Breast epithelium (tissue), 4 donors: ENCODE results near the gene LDAH. TPM values are rescaled to one million over a fixed set of nuclear protein-coding genes. Genes with fewer than 3 reads are reported as not detected.

Source experiments
- DNase-seq, 2 donors: peaks; one replicate each; pipeline ENCODE4 v3.0.0-alpha.2; 2019; ENCODE audit warnings: low spot score in 2 of 2
- H3K27ac ChIP-seq, 2 donors: fragments of 200-600 bp; sonication (generic) in 1 of 2; one replicate each; pipeline ENCODE4 v1.5.1; 2016 to 2019; ENCODE audit warnings: mild to moderate bottlenecking in 1 of 2
- H3K27me3 ChIP-seq, 2 donors: fragments of 200-600 bp; sonication (generic) in 1 of 2; one replicate each; pipeline versions ENCODE4 v1.5.1 to v1.6.0; 2017 to 2019; ENCODE audit warnings: control low read depth in 1 of 2, mild to moderate bottlenecking in 1 of 2
- H3K36me3 ChIP-seq: fragments of 200-600 bp; one replicate; pipeline ENCODE4 v1.5.1; 2019
- H3K4me1 ChIP-seq, 2 donors: fragments of 200-600 bp; sonication (generic); one replicate each; pipeline ENCODE4 v1.5.1; 2016 to 2019; ENCODE audit warnings: control low read depth in 1 of 2
- H3K4me3 ChIP-seq, 3 donors: fragments of 200-600 bp; sonication (generic); 1 replicate in 2 of 3; 2 replicates in 1 of 3; pipeline ENCODE4 v1.5.1; 2016 to 2019; ENCODE audit warnings: mild to moderate bottlenecking in 3 of 3, moderate library complexity in 2 of 3
- H3K9me3 ChIP-seq, 2 donors: fragments of 200-600 bp; sonication (generic) in 1 of 2; one replicate each; pipeline ENCODE4 v1.5.1; 2016 to 2019; ENCODE audit warnings: control low read depth in 1 of 2
- POLR2A ChIP-seq: fragments of 450-650 bp; IDR thresholded peaks from one replicate; pipeline ENCODE4 v1.6.1; 2016; ENCODE audit warnings: antibody characterized with exemption, mild to moderate bottlenecking, moderate library complexity
- POLR2AphosphoS5 ChIP-seq, 3 donors: sonication (generic); formaldehyde crosslinking; IDR thresholded peaks; one replicate each; pipeline ENCODE4 v1.6.1; 2017; ENCODE audit warnings: antibody characterized with exemption in 3 of 3
- intact Hi-C: fragments of 100-400 bp; cut with DNase I; formaldehyde crosslinking; loops from one replicate; pipeline ENCODE4 v1.15.1; 2023; ENCODE audit warnings: low total_unique reads
- total RNA-seq, 3 donors: library from RNA; depleted of rRNA; stranded (reverse); fragments of >200 nt; gene quantifications; one replicate each; pipeline ENCODE4 v1.1.0, GENCODE V29; 2016
- TF ChIP-seq, protein P1 (sequence below), 3 donors: fragments of 450-650 bp; IDR thresholded peaks; one replicate each; pipeline ENCODE4 v1.5.1; 2016 to 2017; ENCODE audit warnings: antibody characterized with exemption in 3 of 3, mild to moderate bottlenecking in 3 of 3, moderate library complexity in 3 of 3

Gene LDAH
- total RNA-seq, 3 donors from 2014 or later = 12.3 to 17.0 (median 12.5) TPM

DNA sequence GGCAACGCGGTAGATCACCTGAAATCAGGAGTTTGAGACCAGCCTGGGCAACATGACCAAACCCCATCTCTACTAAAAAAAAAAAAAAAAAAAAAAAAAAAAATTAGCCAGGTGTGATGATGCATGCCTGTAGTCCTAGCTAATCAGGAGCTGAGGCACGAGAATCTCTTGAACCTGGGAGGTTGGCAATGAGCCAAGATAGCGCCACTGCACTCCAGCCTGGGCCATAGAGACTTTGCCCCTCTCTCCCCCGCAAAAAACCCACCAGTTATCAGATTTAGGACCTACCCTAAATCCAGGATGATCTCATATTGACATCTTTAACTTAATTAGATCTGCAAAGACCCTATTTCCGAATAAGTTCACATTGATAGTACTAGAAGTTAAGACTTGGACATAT, 29.2 kb upstream of the LDAH start:
- H3K4me3 ChIP-seq = no peak overlapping the region
- intact Hi-C loops = no loop called here

DNA sequence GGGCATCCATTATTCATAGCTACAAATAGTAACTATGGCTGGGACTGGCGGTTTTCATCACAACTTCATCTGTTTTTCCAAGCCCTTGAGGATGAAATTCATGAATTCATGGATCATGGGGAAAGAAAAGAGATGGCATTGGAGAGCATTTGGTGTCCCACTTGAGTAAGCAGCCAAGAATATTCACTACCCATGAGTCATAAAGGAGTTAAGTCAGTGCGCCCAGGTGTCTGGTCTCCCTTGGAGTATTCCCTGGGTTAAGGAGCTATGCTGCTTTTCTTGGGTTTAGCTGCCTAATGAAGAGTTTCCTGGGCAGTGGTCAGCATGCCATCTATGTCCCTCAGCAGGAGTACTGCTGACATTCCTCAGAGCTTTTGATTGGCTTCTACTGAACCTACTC, 21.3 kb upstream of the LDAH start:
- intact Hi-C loops = no loop called here
- H3K4me3 ChIP-seq = no peak overlapping the region

More for the DNA sequence above, 29.2 kb upstream of the LDAH start:
- H3K27me3 ChIP-seq = no peaks in the 10 kb centered on the region
- no peaks in the 10 kb centered on the region for H3K36me3 ChIP-seq
- no peaks in the 10 kb centered on the region for H3K4me1 ChIP-seq
- no peaks in the 10 kb centered on the region for H3K9me3 ChIP-seq
- no peak for DNase-seq
- no peak overlapping the region for H3K27ac ChIP-seq
- TF ChIP-seq POLR2A (no peak), POLR2AphosphoS5 (IDR thresholded peaks at IDR 0.05) (no peak)
- TF ChIP-seq, protein P1, sequence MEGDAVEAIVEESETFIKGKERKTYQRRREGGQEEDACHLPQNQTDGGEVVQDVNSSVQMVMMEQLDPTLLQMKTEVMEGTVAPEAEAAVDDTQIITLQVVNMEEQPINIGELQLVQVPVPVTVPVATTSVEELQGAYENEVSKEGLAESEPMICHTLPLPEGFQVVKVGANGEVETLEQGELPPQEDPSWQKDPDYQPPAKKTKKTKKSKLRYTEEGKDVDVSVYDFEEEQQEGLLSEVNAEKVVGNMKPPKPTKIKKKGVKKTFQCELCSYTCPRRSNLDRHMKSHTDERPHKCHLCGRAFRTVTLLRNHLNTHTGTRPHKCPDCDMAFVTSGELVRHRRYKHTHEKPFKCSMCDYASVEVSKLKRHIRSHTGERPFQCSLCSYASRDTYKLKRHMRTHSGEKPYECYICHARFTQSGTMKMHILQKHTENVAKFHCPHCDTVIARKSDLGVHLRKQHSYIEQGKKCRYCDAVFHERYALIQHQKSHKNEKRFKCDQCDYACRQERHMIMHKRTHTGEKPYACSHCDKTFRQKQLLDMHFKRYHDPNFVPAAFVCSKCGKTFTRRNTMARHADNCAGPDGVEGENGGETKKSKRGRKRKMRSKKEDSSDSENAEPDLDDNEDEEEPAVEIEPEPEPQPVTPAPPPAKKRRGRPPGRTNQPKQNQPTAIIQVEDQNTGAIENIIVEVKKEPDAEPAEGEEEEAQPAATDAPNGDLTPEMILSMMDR (IDR thresholded peaks at IDR 0.05) = no peak

DNA sequence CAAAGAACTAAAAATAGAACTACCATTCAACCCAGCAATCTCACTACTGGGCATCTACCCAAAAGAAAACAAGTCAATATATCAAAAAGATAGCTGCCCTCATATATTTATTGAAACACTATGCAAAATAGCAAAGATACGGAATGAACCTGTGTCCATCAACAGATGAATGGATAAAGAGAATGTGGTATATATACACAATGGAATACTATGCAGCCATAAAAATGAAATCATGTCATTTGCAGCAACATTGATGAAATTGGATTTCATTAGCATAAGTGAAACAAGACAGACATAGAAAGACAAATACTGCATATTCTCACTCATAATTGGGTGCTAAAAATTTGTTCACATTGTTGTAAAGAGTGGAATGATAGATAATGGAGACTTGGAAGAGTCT, 16.2 kb upstream of the LDAH start:
- Histone ChIP-seq H3K27me3 (peaks cover 0 to 31% of the 10 kb centered on the region in 2 donors), H3K9me3 (no peaks in the 10 kb centered on the region), H3K4me3 (no peak overlapping the region), H3K27ac (no peak overlapping the region), H3K36me3 (no peaks in the 10 kb centered on the region), H3K4me1 (no peaks in the 10 kb centered on the region)
- DNase-seq = no peak
- intact Hi-C loops = no loop called here
- TF ChIP-seq, protein P1 (IDR thresholded peaks at IDR 0.05) = no peak
- TF ChIP-seq POLR2AphosphoS5 (IDR thresholded peaks at IDR 0.05) = no peak
- TF ChIP-seq POLR2A = no peak

More for the DNA sequence above, 21.3 kb upstream of the LDAH start:
- Histone ChIP-seq H3K27ac (no peak overlapping the region), H3K4me1 (no peaks in the 10 kb centered on the region), H3K36me3 (no peaks in the 10 kb centered on the region), H3K27me3 (peaks cover 0 to 18% of the 10 kb centered on the region in 2 donors), H3K9me3 (no peaks in the 10 kb centered on the region)
- no peak for DNase-seq
- TF ChIP-seq POLR2AphosphoS5 (IDR thresholded peaks at IDR 0.05) (no peak), POLR2A (no peak)
- TF ChIP-seq, protein P1 (IDR thresholded peaks at IDR 0.05) = no peak

DNA sequence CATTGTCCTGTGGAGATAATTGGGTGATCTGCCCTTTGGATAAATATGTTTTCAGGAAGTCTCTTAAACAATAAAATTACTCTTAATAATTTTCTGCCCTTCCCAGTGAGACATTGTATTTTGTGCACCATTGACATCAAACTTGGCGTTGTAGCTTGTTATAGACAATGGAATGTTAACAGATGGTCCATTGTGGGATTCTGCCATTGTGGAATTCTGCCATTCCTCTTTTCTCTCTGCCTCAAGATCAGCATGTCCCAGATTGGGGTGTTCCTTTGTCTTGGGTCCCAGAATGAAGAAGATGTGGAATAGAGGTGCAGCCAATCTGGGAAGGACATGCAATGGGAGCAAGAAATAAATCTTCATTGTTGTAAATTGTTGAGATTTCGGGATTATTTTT, 15.1 kb upstream of the LDAH start:
- Histone ChIP-seq H3K4me3 (no peak overlapping the region), H3K27me3 (peaks cover 0 to 27% of the 10 kb centered on the region in 2 donors), H3K4me1 (no peaks in the 10 kb centered on the region), H3K36me3 (no peaks in the 10 kb centered on the region), H3K9me3 (no peaks in the 10 kb centered on the region), H3K27ac (no peak overlapping the region)
- no peak for DNase-seq
- TF ChIP-seq POLR2AphosphoS5 (IDR thresholded peaks at IDR 0.05) (no peak), POLR2A (no peak)
- TF ChIP-seq, protein P1 (IDR thresholded peaks at IDR 0.05) = no peak
- intact Hi-C loops = no loop called here

DNA sequence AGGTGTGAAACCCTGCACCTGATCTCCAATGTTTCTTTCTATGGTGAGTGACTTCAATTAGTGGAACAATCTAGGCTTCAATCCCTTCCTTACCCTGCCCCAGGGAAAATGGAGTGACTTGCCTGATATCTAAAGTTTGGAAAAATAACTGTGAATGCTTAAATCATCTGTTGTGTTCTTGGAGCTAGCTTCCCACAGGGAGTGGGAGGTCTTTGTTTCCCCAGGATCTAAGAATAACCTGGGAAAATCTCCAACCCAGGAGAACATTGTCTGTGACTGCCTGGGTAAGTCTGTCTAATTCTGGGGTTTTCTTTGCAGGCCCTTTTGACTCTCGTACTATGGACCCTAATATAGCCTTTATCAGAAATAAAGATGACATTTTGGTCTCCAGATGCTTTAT, 13.6 kb upstream of the LDAH start:
- intact Hi-C loops = no loop called here

More for the DNA sequence above, 13.6 kb upstream of the LDAH start:
- TF ChIP-seq POLR2AphosphoS5 (IDR thresholded peaks at IDR 0.05) (no peak), POLR2A (no peak)
- TF ChIP-seq, protein P1 (IDR thresholded peaks at IDR 0.05) = no peak
- no peak overlapping the region for H3K4me3 ChIP-seq
- no peaks in the 10 kb centered on the region for H3K36me3 ChIP-seq
- H3K27me3 ChIP-seq = peaks cover 0 to 16% of the 10 kb centered on the region in 2 donors
- DNase-seq = no peak
- H3K9me3 ChIP-seq = no peaks in the 10 kb centered on the region
- H3K27ac ChIP-seq = no peak overlapping the region
- no peaks in the 10 kb centered on the region for H3K4me1 ChIP-seq
